ENCODE measurements around the gene MYH11. TPM values are rescaled to one million over a fixed set of nuclear protein-coding genes. Genes with fewer than 3 reads are reported as not detected.

MYH11 gene
- total and polyA plus RNA-seq, 10 of the 15 experiments (the other 5 are each of a cell fraction or from before 2014, with no cell fraction given), result 0.01 to 1.9 (median 0.13) TPM; not detected in 1

DNA sequence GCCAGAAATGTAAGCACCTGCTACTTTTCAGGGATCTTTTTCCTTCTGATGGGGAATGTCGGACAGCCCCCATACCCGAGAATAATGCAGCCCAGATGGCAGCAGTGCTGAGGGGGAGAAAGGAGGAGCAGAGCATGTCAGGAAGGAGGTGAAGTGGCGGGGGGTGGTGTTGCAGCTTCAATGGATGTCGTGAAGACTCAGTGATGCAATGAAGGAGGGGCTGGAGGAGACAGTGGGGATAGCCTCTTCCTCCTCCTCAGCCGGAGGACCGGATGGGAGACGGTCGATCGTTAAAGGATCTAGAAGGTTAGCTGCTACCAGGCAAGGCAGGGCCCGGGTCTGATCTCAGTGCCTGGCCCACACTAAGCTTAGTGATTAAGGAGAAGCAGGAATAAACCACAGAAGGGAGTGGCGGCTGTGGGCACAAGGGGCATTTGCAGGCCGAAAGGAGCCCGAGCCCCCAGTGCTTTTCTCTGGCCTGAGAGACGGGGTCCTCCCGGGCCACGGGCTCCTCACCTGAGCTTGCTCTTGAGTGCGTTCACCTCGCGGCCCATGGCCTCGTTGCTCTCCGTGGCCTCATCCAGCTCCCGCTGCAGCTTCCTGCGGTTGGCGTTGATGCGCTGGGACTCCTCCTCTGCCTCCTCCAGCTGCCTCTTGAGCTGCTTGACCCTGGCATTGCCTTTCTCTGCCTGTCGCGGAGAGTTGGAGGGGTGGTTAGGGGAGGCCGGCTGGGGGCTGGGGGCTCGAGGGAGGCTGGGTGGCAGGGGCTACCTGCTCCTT is 142.2 kb downstream of the MYH11 start:
- Histone ChIP-seq H3K4me3 (no peak overlapping the region), H3K9me3 (replicated peaks; ENCODE audit: control insufficient read depth, insufficient read depth, low read length) (no peaks in the 10 kb centered on the region), H3K4me2 (ENCODE audit: control insufficient read depth, insufficient read depth) (no peak overlapping the region), H3K9ac (ENCODE audit: control insufficient read depth, insufficient read depth, low read length) (no peak overlapping the region), H3K79me2 (ENCODE audit: control insufficient read depth, insufficient read depth, low read length) (no peaks in the 10 kb centered on the region; the same call in 1 of the 2 replicates), H3K27me3 (replicated peaks in 1 of 2; ENCODE audit: control insufficient read depth in 2 of 2, insufficient read depth in 2 of 2, low read length in 1 of 2) (no peaks in the 10 kb centered on the region), H3K4me1 (ENCODE audit: control insufficient read depth, insufficient read depth, low read length) (no peaks in the 10 kb centered on the region), H3K36me3 (ENCODE audit: control insufficient read depth in 2 of 2, insufficient read depth in 2 of 2, low read length in 1 of 2) (peaks cover 17 to 18% of the 10 kb centered on the region in 2 experiments), H2AFZ (ENCODE audit: control insufficient read depth, low read depth, low read length) (no peak overlapping the region), H4K20me1 (ENCODE audit: control insufficient read depth, insufficient read depth) (no peaks in the 10 kb centered on the region), H3K27ac (ENCODE audit: control insufficient read depth, insufficient read depth) (no peak overlapping the region)
- no peak for ATAC-seq
- in situ Hi-C loops (cut with MboI) (no loop called here), intact Hi-C loops (cut with micrococcal nuclease; ENCODE audit: unreplicated experiment) (no loop called here)
- 96% methylated on average over 29 of the region's 29 CpGs for WGBS (ENCODE audit: insufficient coverage, insufficient replicate concordance, low lambda C conversion rate, missing lambda C conversion rate)
- SMC1A ChIA-PET (ENCODE audit: uncharacterized antibody, unreplicated experiment), result no interaction called here
- BruUV-seq (replicated peaks), result no TSS peak
- CTCF ChIA-PET, result interaction anchor here (1.1 kb wide), 1 partner anchor 10 kb away, joined by 4 read pairs; no protein-coding TSS in a partner anchor
- TF ChIP-seq JUND (IDR thresholded peaks at IDR 0.05; ENCODE audit: low read depth, low read length), result no peak
- no peak for TF ChIP-seq ZNF207 (IDR thresholded peaks at IDR 0.05; ENCODE audit: borderline replicate concordance)
- TF ChIP-seq STAT3 (IDR thresholded peaks at IDR 0.05; ENCODE audit: low read depth, low read length), result no peak
- no peak for TF ChIP-seq TCF3 (IDR thresholded peaks at IDR 0.05; ENCODE audit: borderline replicate concordance, insufficient read depth, low read depth, low read length)
- no peak for TF ChIP-seq FOXM1 (IDR thresholded peaks at IDR 0.05; ENCODE audit: low read depth, low read length)
- TF ChIP-seq ATF7 (IDR thresholded peaks at IDR 0.05; ENCODE audit: low read depth), result no peak
- no peak for TF ChIP-seq RCOR1 (conservative IDR thresholded peaks at IDR 0.05; ENCODE audit: low read depth, low read length)
- no peak for TF ChIP-seq KDM1A (IDR thresholded peaks at IDR 0.05; ENCODE audit: borderline replicate concordance)
- no peak for TF ChIP-seq NFXL1 (IDR thresholded peaks at IDR 0.05; ENCODE audit: borderline replicate concordance)
- TF ChIP-seq YBX1 (IDR thresholded peaks at IDR 0.05), result no peak
- FAIRE-seq, result no peak
- POLR2A ChIA-PET, result no interaction called here
- RAD21 ChIA-PET (ENCODE audit: unreplicated experiment), result no interaction called here
- no peak for DNase-seq (ENCODE audit: low read depth, low spot score)
